Brain microvascular endothelial cell (primary cell): ENCODE measurements around the gene NBAS.

Experiments used
- DNase-seq: peaks from one replicate; pipeline ENCODE4 v3.0.0-alpha.2; 2020
- H3K27ac ChIP-seq: fragments of 250-450 bp; sonication (Bioruptor Pico); 2 replicates; pipeline ENCODE4 v1.5.1; 2020; ENCODE audit warnings: mild to moderate bottlenecking, moderate library complexity
- H3K27me3 ChIP-seq: fragments of 250-450 bp; sonication (Bioruptor Pico); replicated peaks from 2 replicates; pipeline ENCODE4 v1.5.1; 2020; ENCODE audit warnings: mild to moderate bottlenecking
- H3K36me3 ChIP-seq: fragments of 250-450 bp; sonication (Bioruptor Pico); replicated peaks from 2 replicates; pipeline ENCODE4 v1.5.1; 2020; ENCODE audit warnings: mild to moderate bottlenecking
- H3K4me3 ChIP-seq: 2 replicates; pipeline ENCODE4 v1.5.1; 2011; ENCODE audit warnings: low read depth, mild to moderate bottlenecking, control low read depth, low read length, moderate library complexity
- in situ Hi-C: cut with HindIII; loops from 2 replicates; pipeline ENCODE4 v1.10.0; 2017; ENCODE audit warnings: low sequenced_read_pairs, low pct_ligation_motif_present
- TF ChIP-seq, protein P1 (sequence below): IDR thresholded peaks from 2 replicates; pipeline ENCODE4 v1.5.1; 2011; ENCODE audit warnings: low read depth, mild to moderate bottlenecking, moderate library complexity, low read length, control low read depth, inconsistent platforms; ENCODE audit errors: missing control alignments

NBAS gene

DNA sequence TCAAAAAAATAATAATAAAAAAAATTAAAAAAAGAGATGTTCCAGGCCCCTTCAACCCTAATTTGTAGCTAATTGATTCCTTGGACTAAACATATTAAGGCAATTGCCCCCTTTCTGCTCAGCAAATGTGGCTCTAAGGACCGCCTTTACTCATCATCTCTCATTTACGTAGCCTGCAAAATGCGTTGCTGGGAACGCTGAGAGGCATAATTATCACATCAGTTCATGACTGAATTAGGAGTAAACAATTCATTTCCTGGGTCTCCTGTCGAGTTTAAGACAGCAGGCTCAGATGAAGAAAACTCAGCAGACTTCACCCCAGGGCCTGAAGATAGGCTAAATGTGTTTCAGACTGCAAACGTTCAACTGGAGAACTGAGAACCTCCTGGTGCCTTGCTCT is 413.5 kb downstream of the NBAS start:
- H3K36me3 ChIP-seq, result no peaks in the 10 kb centered on the region
- in situ Hi-C loops, result no loop called here

DNA sequence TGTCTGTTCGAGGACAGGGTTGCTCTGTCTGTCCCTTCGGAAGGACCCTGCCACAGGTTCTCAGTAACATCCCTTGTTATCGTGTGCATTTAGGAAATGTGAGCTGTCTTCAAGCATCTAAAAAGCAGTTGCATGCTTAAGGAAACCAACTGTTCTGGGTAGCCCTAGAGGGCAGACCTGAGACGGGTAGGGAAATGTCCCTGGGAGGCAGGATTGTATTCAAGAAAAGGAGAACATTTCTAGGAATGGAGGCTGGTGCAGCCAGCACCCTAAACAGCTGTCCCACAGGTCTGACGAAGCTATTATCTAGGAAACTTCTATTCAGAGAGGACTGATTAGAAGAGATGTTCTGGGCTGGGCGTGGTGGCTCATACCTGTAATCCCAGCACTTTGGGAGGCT is 414.2 kb downstream of the NBAS start:
- in situ Hi-C loops, result no loop called here
- no peak for DNase-seq
- Histone ChIP-seq H3K4me3 (no peak overlapping the region), H3K27me3 (no peaks in the 10 kb centered on the region), H3K36me3 (no peaks in the 10 kb centered on the region), H3K27ac (no peak overlapping the region)
- TF ChIP-seq, protein P1, sequence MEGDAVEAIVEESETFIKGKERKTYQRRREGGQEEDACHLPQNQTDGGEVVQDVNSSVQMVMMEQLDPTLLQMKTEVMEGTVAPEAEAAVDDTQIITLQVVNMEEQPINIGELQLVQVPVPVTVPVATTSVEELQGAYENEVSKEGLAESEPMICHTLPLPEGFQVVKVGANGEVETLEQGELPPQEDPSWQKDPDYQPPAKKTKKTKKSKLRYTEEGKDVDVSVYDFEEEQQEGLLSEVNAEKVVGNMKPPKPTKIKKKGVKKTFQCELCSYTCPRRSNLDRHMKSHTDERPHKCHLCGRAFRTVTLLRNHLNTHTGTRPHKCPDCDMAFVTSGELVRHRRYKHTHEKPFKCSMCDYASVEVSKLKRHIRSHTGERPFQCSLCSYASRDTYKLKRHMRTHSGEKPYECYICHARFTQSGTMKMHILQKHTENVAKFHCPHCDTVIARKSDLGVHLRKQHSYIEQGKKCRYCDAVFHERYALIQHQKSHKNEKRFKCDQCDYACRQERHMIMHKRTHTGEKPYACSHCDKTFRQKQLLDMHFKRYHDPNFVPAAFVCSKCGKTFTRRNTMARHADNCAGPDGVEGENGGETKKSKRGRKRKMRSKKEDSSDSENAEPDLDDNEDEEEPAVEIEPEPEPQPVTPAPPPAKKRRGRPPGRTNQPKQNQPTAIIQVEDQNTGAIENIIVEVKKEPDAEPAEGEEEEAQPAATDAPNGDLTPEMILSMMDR, result no peak

More for the DNA sequence above, 413.5 kb downstream of the NBAS start:
- DNase-seq, result no peak
- H3K4me3 ChIP-seq, result no peak overlapping the region
- no peaks in the 10 kb centered on the region for H3K27me3 ChIP-seq
- H3K27ac ChIP-seq, result no peak overlapping the region
- TF ChIP-seq, protein P1, result no peak

DNA sequence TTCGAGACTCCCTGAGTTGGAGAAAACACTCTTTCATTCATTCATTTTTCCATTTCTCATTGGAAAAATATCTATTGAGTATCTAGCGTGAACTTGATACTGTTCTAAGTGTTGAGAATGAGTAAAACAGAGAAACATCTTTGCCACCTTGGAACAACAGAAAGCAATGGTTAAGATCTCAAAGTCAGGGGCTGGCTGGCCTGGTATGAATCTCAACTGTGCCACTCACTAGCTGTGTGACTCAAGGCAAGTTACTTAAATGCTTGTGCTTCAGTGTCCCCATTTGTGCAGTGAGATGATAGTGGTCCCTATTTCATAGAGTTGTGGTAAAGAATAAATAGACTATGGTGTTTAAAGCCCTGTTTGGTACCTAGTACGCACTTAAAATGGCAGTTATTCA is 415.2 kb downstream of the NBAS start:
- H3K4me3 ChIP-seq, result no peak overlapping the region
- in situ Hi-C loops, result no loop called here
- TF ChIP-seq, protein P1, result no peak
- H3K27ac ChIP-seq, result no peak overlapping the region
- no peak for DNase-seq
- H3K27me3 ChIP-seq, result no peaks in the 10 kb centered on the region
- no peaks in the 10 kb centered on the region for H3K36me3 ChIP-seq

DNA sequence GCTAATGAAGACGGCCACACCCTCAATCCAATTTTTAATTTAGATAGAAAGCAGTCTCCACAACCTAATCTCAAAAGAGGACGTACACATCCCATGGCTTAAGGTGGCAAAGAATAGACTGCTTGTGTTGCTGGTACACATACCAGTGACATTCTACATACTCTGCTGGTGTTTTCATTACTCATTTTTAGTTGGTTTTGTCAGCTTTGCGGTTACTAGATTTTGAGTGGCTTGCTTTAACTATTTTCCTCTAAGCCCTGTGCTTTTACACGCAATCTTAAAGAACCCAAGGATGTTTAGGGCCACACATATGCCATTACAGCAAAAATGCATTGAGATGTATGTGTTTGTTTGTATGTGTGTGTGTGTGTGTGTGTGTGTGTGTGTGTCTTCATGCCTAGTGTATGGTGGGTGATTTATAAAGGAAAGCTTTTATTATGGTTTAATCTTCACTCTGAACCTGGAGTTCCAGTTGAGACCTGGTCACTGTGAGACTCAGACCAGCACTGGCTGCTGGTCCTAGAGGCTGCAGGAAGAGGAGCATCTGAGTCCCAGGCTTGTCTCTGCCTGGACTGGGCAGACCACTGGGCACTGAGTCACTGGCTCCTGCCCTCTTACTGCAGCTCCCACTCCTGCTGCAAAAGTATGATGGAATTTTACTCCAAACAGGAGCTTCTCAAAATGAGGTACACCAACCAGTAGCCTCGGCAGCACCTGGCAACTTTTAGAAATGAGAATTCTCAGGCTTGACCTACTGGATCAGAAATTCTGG is 415.9 kb downstream of the NBAS start:
- H3K4me3 ChIP-seq, result no peak overlapping the region
- in situ Hi-C loops, result no loop called here
- TF ChIP-seq, protein P1, result no peak
- no peaks in the 10 kb centered on the region for H3K27me3 ChIP-seq
- no peaks in the 10 kb centered on the region for H3K36me3 ChIP-seq
- no peak overlapping the region for H3K27ac ChIP-seq
- no peak for DNase-seq

DNA sequence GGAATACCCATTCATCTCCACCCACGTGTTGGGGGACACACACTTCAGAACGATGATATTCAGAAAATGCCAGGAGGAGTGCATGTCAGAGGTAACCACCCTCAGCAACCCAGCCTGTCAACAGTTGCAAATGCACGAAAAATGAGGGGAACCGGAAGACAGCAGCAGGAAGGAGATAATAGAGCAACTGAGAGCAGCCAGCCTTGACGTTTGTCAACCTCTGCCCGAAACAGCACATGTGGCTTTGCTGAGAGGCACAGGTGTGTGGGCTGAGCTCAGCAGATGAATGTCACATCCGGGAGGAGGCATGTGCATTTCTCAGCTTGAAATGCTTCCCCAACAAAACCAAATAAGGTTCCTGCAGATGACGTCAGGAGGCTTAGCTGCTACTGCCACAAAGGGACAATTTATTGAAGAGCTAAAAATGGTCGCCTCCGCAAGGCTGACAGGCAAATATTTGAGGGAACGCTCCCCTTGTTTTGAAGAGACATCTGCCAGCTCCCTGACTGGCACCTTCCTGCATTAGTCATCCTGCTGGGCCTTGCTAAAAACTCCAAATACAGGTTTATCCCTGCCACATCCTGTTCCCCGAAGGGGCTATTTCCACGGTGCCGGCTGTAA is 419.0 kb downstream of the NBAS start:
- in situ Hi-C loops, result no loop called here
- H3K27ac ChIP-seq, result no peak overlapping the region
- no peak overlapping the region for H3K4me3 ChIP-seq
- no peak for DNase-seq
- TF ChIP-seq, protein P1, result no peak
- H3K27me3 ChIP-seq, result no peaks in the 10 kb centered on the region
- H3K36me3 ChIP-seq, result no peaks in the 10 kb centered on the region

DNA sequence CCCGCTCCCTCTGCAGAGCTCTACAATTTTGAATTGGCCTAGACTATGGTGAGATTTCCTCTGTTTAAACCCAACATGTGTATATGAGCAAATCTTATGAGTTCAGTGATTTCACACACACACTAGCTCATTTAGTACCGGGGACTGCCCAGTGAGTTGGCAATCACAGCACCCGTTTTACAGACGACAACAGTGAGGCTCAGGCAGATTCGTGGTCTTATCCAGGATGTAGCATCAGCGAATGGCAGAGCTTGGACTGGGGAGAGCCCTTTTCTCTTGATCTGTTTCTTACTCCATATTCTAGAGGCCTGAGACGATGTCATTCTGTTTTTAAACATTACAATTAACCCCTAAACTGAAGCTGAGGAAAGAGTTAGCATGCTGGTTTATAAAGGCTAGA is 419.9 kb downstream of the NBAS start:
- TF ChIP-seq, protein P1, result no peak
- H3K36me3 ChIP-seq, result no peaks in the 10 kb centered on the region
- in situ Hi-C loops, result no loop called here

More for the DNA sequence above, 419.9 kb downstream of the NBAS start:
- no peaks in the 10 kb centered on the region for H3K27me3 ChIP-seq
- no peak overlapping the region for H3K4me3 ChIP-seq
- H3K27ac ChIP-seq, result no peak overlapping the region
- no peak for DNase-seq
